Caco-2 (cell line): Measurements from ENCODE around the gene RBM47. TPM values are rescaled to one million over a fixed set of nuclear protein-coding genes. Genes with fewer than 3 reads are reported as not detected.
A peak's percentile ranks its signal among the peaks of the same experiment; 100 is the strongest.

Experiments used
- BruUV-seq: library from RNA; stranded (reverse); fragments of 400-500 nt; replicated peaks from 2 replicates; lab custom pipeline; 2021; lab: Mats Ljungman, UMichigan
- CTCF ChIA-PET: fragments of 300-600 bp; sonication (Branson Sonifier 250); formaldehyde crosslinking; loops from one replicate; lab custom pipeline; 2022; ENCODE audit warnings: antibody characterized with exemption; lab: Charles Lee
- POLR2A ChIA-PET: fragments of 300-600 bp; sonication (Branson Sonifier 250); formaldehyde crosslinking; loops from one replicate; lab custom pipeline; 2022; ENCODE audit warnings: antibody characterized with exemption; lab: Charles Lee
- DNase-seq, 2 experiments: peaks; one replicate each; pipeline versions ENCODE4 v3.0.0 to v3.0.0-alpha.2; 2020 to 2022
- H3K27me3 ChIP-seq: replicated peaks from 2 replicates; pipeline ENCODE4 v1.6.0; 2011; ENCODE audit warnings: low read length; ENCODE audit not compliant: control insufficient read depth, insufficient read depth
- H3K36me3 ChIP-seq: 2 replicates; pipeline ENCODE4 v1.5.1; 2011; ENCODE audit warnings: low read length; ENCODE audit not compliant: control insufficient read depth, insufficient read depth
- H3K4me1 ChIP-seq: fragments of 250-450 bp; sonication (Bioruptor Pico); 2 replicates; pipeline ENCODE4 v1.5.1; 2020; ENCODE audit warnings: mild to moderate bottlenecking
- H3K4me3 ChIP-seq: 2 replicates; pipeline ENCODE4 v1.5.1; 2011; ENCODE audit warnings: low read depth, mild to moderate bottlenecking, control low read depth, low read length
- H3K9me3 ChIP-seq: fragments of 250-450 bp; sonication (Bioruptor Pico); 2 replicates; pipeline ENCODE4 v1.5.1; 2020; ENCODE audit warnings: mild to moderate bottlenecking, moderate library complexity
- H3K27ac Mint-ChIP-seq: one replicate; pipeline ENCODE4 v1.8.0; 2022; ENCODE audit warnings: mixed read lengths; ENCODE audit not compliant: unreplicated experiment
- H3K27me3 Mint-ChIP-seq: one replicate; pipeline ENCODE4 v1.8.0; 2022; ENCODE audit warnings: mixed read lengths; ENCODE audit not compliant: insufficient read depth, unreplicated experiment
- H3K36me3 Mint-ChIP-seq: one replicate; pipeline ENCODE4 v1.8.0; 2022; ENCODE audit warnings: mild to moderate bottlenecking, mixed read lengths; ENCODE audit not compliant: insufficient read depth, unreplicated experiment
- H3K4me1 Mint-ChIP-seq: one replicate; pipeline ENCODE4 v1.8.0; 2022; ENCODE audit warnings: low read depth, mixed read lengths; ENCODE audit not compliant: unreplicated experiment
- H3K4me3 Mint-ChIP-seq: one replicate; pipeline ENCODE4 v1.8.0; 2022; ENCODE audit warnings: mild to moderate bottlenecking, moderate library complexity, mixed read lengths; ENCODE audit not compliant: unreplicated experiment
- H3K9me3 Mint-ChIP-seq: one replicate; pipeline ENCODE4 v1.8.0; 2022; ENCODE audit warnings: mixed read lengths; ENCODE audit not compliant: unreplicated experiment
- CTCF ChIP-seq, 2 experiments: fragments of 200-600 bp in 1 of 2; IDR thresholded peaks; 1 replicate in 1 of 2; 2 replicates in 1 of 2; pipeline versions ENCODE4 v1.5.1 to v1.8.0; 2011 to 2022; ENCODE audit warnings: antibody characterized with exemption in 1 of 2, control low read depth in 1 of 2, inconsistent platforms in 1 of 2, low read depth in 1 of 2, low read length in 1 of 2, mild to moderate bottlenecking in 1 of 2, moderate library complexity in 1 of 2; ENCODE audit not compliant: insufficient read depth in 1 of 2, severe bottlenecking in 1 of 2, unreplicated experiment in 1 of 2
- intact Hi-C: fragments of 100-400 bp; cut with micrococcal nuclease; formaldehyde crosslinking; loops from one replicate; pipeline ENCODE4 v1.10.0; 2022; ENCODE audit not compliant: unreplicated experiment
- total RNA-seq: library from RNA; stranded (reverse); gene quantifications from 2 replicates; pipeline ENCODE4 v1.2.3, GENCODE V29; 2022

RBM47 gene
- total RNA-seq, 1 experiment from 2014 or later: 62.1 TPM

- Histone ChIP-seq H3K27me3 (no peaks in the 10 kb centered on the region), H3K36me3 (no peaks in the 10 kb centered on the region; the same call in 1 of the 2 replicates), H3K9me3 (no peaks in the 10 kb centered on the region), H3K4me3 (no peak overlapping the region), H3K4me1 (peaks cover 13% of the 10 kb centered on the region)
- CTCF ChIA-PET: no interaction called here
- no peak for DNase-seq
- Mint-ChIP-seq H3K27me3 (no peaks in the 10 kb centered on the region), H3K36me3 (peaks cover 16% of the 10 kb centered on the region), H3K4me3 (no peak overlapping the region), H3K27ac (no peak overlapping the region), H3K9me3 (no peaks in the 10 kb centered on the region), H3K4me1 (peaks cover 29% of the 10 kb centered on the region)
- BruUV-seq: no TSS peak
- POLR2A ChIA-PET: no interaction called here
- intact Hi-C loops: no loop called here
- no peak for TF ChIP-seq CTCF (IDR thresholded peaks at IDR 0.05; ENCODE audit: insufficient read depth in 1 of 2, low read depth in 1 of 2, low read length in 1 of 2, severe bottlenecking in 1 of 2, unreplicated experiment in 1 of 2)
Observed at GRCh38 chr4:40622913-40623312, 6.8 kb downstream of the RBM47 start.

GRCh38 chr4:40621592-40622512 lies 7.8 kb downstream of the RBM47 start:
- POLR2A ChIA-PET: no interaction called here
- TF ChIP-seq CTCF (IDR thresholded peaks at IDR 0.05; ENCODE audit: insufficient read depth in 1 of 2, low read depth in 1 of 2, low read length in 1 of 2, severe bottlenecking in 1 of 2, unreplicated experiment in 1 of 2): no peak
- BruUV-seq: no TSS peak
- H3K4me3 Mint-ChIP-seq: no peak overlapping the region
- no peaks in the 10 kb centered on the region for H3K9me3 Mint-ChIP-seq
- H3K36me3 Mint-ChIP-seq: peaks cover 16% of the 10 kb centered on the region
- CTCF ChIA-PET: no interaction called here
- peaks cover 26% of the 10 kb centered on the region for H3K4me1 Mint-ChIP-seq
- peak; percentile 53 to 64 for DNase-seq
- Histone ChIP-seq H3K4me1 (peaks cover 13% of the 10 kb centered on the region), H3K36me3 (no peaks in the 10 kb centered on the region), H3K4me3 (no peak overlapping the region), H3K9me3 (no peaks in the 10 kb centered on the region), H3K27me3 (no peaks in the 10 kb centered on the region)
- H3K27ac Mint-ChIP-seq: peak overlapping the region; percentile 6
- intact Hi-C loops: no loop called here
- no peaks in the 10 kb centered on the region for H3K27me3 Mint-ChIP-seq

GRCh38 chr4:40621229-40621591 lies 8.5 kb downstream of the RBM47 start:
- BruUV-seq: no TSS peak
- H3K4me3 Mint-ChIP-seq: no peak overlapping the region
- Histone ChIP-seq H3K9me3 (no peaks in the 10 kb centered on the region), H3K27me3 (no peaks in the 10 kb centered on the region), H3K4me3 (no peak overlapping the region), H3K36me3 (no peaks in the 10 kb centered on the region), H3K4me1 (peaks cover 13% of the 10 kb centered on the region)
- H3K36me3 Mint-ChIP-seq: peaks cover 12% of the 10 kb centered on the region
- H3K4me1 Mint-ChIP-seq: peaks cover 19% of the 10 kb centered on the region
- TF ChIP-seq CTCF (IDR thresholded peaks at IDR 0.05; ENCODE audit: insufficient read depth in 1 of 2, low read depth in 1 of 2, low read length in 1 of 2, severe bottlenecking in 1 of 2, unreplicated experiment in 1 of 2): no peak
- H3K9me3 Mint-ChIP-seq: no peaks in the 10 kb centered on the region
- POLR2A ChIA-PET: no interaction called here
- intact Hi-C loops: no loop called here
- CTCF ChIA-PET: no interaction called here
- no peak for DNase-seq
- no peaks in the 10 kb centered on the region for H3K27me3 Mint-ChIP-seq
- H3K27ac Mint-ChIP-seq: no peak overlapping the region
